ENCODE results near the gene DPP6. TPM values are rescaled to one million over a fixed set of nuclear protein-coding genes. Genes with fewer than 3 reads are reported as not detected.
"Not testable (repeated sequence)": the region's sequence is repeated elsewhere in the genome, so short reads cannot be mapped to it uniquely, and the experiment has no call there.

The DPP6 gene
- total RNA-seq, 1 experiment from 2014 or later = not detected

DNA sequence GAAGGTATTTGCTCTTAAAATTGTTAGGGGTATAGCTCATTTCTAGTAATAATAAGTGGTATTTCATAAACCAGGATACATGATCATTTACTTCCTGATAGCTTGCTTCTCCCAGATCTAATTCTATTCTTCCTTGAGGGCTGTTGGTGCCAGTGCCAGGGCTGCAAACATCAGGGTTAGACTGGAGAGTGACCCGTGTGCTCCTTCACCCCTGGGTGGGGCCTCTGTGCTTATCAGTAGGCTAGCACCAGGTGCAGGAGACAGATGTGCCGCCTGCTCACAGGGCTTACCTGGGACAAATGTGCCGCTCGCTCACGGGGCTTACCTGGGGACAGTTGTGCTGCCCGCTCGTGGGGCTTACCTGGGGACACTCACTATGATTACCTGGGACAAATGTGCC, 71.2 kb downstream of the DPP6 start:
- H3K4me3 ChIP-seq (ENCODE audit: low read depth in 2 of 2, low read length in 2 of 2); H3K36me3 ChIP-seq (ENCODE audit: control insufficient read depth, insufficient read depth, low read length); H3K9me3 ChIP-seq (ENCODE audit: control insufficient read depth, insufficient read depth, low read depth, low read length); in situ Hi-C loops (cut with HindIII; ENCODE audit: low pct_unique_long_range_greater_than_20kb, low sequenced_read_pairs); POLR2A ChIA-PET; H3K27me3 ChIP-seq (ENCODE audit: control insufficient read depth, insufficient read depth, low read length); intact Hi-C loops (cut with micrococcal nuclease; ENCODE audit: unreplicated experiment); H3K27ac ChIP-seq (ENCODE audit: low read length); ATAC-seq; DNase-seq (ENCODE audit: low read depth, low spot score); H3K4me1 ChIP-seq (ENCODE audit: control insufficient read depth, insufficient read depth, low read length); CTCF ChIA-PET; BruUV-seq (replicated peaks): not testable (repeated sequence)

DNA sequence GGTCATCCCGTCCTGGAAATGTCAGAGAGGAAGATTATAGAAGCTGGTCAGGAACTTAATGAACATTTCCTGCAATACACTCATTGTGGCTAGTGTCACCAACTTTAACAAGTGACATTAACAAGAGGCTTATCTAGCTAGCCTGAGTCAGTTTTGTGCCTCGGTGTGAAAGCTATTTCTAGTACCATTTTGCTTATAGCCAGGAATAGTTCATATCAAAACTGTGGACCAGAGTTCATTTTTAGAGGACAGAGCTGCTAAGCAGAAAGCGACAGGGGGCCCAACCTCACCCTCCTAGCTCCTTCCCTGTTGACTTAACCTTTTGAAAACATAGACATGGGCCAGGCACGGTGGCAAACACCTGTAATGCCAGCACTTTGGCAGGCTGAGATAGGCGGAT, 76.9 kb downstream of the DPP6 start:
- H3K4me1 ChIP-seq (ENCODE audit: control insufficient read depth, insufficient read depth, low read length); H3K27me3 ChIP-seq (ENCODE audit: control insufficient read depth, insufficient read depth, low read length); POLR2A ChIA-PET; in situ Hi-C loops (cut with HindIII; ENCODE audit: low pct_unique_long_range_greater_than_20kb, low sequenced_read_pairs); intact Hi-C loops (cut with micrococcal nuclease; ENCODE audit: unreplicated experiment); H3K9me3 ChIP-seq (ENCODE audit: control insufficient read depth, insufficient read depth, low read depth, low read length); H3K36me3 ChIP-seq (ENCODE audit: control insufficient read depth, insufficient read depth, low read length); H3K4me3 ChIP-seq (ENCODE audit: low read depth in 2 of 2, low read length in 2 of 2); CTCF ChIA-PET; ATAC-seq; H3K27ac ChIP-seq (ENCODE audit: low read length); BruUV-seq (replicated peaks); DNase-seq (ENCODE audit: low read depth, low spot score): not testable (repeated sequence)

GRCh38 chr7:154132617-154133016, 80.4 kb downstream of the DPP6 start:
- not testable (repeated sequence) for DNase-seq (ENCODE audit: low read depth, low spot score)

GRCh38 chr7:154133703-154134277, 81.6 kb downstream of the DPP6 start:
- in situ Hi-C loops (cut with HindIII; ENCODE audit: low pct_unique_long_range_greater_than_20kb, low sequenced_read_pairs); H3K27me3 ChIP-seq (ENCODE audit: control insufficient read depth, insufficient read depth, low read length); BruUV-seq (replicated peaks); CTCF ChIA-PET; H3K27ac ChIP-seq (ENCODE audit: low read length); H3K4me3 ChIP-seq (ENCODE audit: low read depth in 2 of 2, low read length in 2 of 2); POLR2A ChIA-PET; DNase-seq (ENCODE audit: low read depth, low spot score); intact Hi-C loops (cut with micrococcal nuclease; ENCODE audit: unreplicated experiment); ATAC-seq; H3K36me3 ChIP-seq (ENCODE audit: control insufficient read depth, insufficient read depth, low read length); H3K4me1 ChIP-seq (ENCODE audit: control insufficient read depth, insufficient read depth, low read length); H3K9me3 ChIP-seq (ENCODE audit: control insufficient read depth, insufficient read depth, low read depth, low read length): not testable (repeated sequence)

More at GRCh38 chr7:154132617-154133016, 80.4 kb downstream of the DPP6 start:
- H3K27ac ChIP-seq (ENCODE audit: low read length); BruUV-seq (replicated peaks); H3K9me3 ChIP-seq (ENCODE audit: control insufficient read depth, insufficient read depth, low read depth, low read length); POLR2A ChIA-PET; H3K4me1 ChIP-seq (ENCODE audit: control insufficient read depth, insufficient read depth, low read length); intact Hi-C loops (cut with micrococcal nuclease; ENCODE audit: unreplicated experiment); ATAC-seq; H3K4me3 ChIP-seq (ENCODE audit: low read depth in 2 of 2, low read length in 2 of 2); H3K36me3 ChIP-seq (ENCODE audit: control insufficient read depth, insufficient read depth, low read length); in situ Hi-C loops (cut with HindIII; ENCODE audit: low pct_unique_long_range_greater_than_20kb, low sequenced_read_pairs); CTCF ChIA-PET; H3K27me3 ChIP-seq (ENCODE audit: control insufficient read depth, insufficient read depth, low read length): not testable (repeated sequence)

GRCh38 chr7:154134698-154135097, 82.5 kb downstream of the DPP6 start:
- BruUV-seq (replicated peaks); intact Hi-C loops (cut with micrococcal nuclease; ENCODE audit: unreplicated experiment); POLR2A ChIA-PET; in situ Hi-C loops (cut with HindIII; ENCODE audit: low pct_unique_long_range_greater_than_20kb, low sequenced_read_pairs); CTCF ChIA-PET; H3K36me3 ChIP-seq (ENCODE audit: control insufficient read depth, insufficient read depth, low read length); DNase-seq (ENCODE audit: low read depth, low spot score); H3K4me1 ChIP-seq (ENCODE audit: control insufficient read depth, insufficient read depth, low read length); H3K9me3 ChIP-seq (ENCODE audit: control insufficient read depth, insufficient read depth, low read depth, low read length); H3K27ac ChIP-seq (ENCODE audit: low read length); H3K27me3 ChIP-seq (ENCODE audit: control insufficient read depth, insufficient read depth, low read length); ATAC-seq; H3K4me3 ChIP-seq (ENCODE audit: low read depth in 2 of 2, low read length in 2 of 2): not testable (repeated sequence)

GRCh38 chr7:154135646-154136045, 83.4 kb downstream of the DPP6 start:
- BruUV-seq (replicated peaks); H3K4me3 ChIP-seq (ENCODE audit: low read depth in 2 of 2, low read length in 2 of 2); POLR2A ChIA-PET; intact Hi-C loops (cut with micrococcal nuclease; ENCODE audit: unreplicated experiment); H3K27ac ChIP-seq (ENCODE audit: low read length); ATAC-seq; CTCF ChIA-PET; H3K4me1 ChIP-seq (ENCODE audit: control insufficient read depth, insufficient read depth, low read length); DNase-seq (ENCODE audit: low read depth, low spot score); H3K9me3 ChIP-seq (ENCODE audit: control insufficient read depth, insufficient read depth, low read depth, low read length); in situ Hi-C loops (cut with HindIII; ENCODE audit: low pct_unique_long_range_greater_than_20kb, low sequenced_read_pairs); H3K36me3 ChIP-seq (ENCODE audit: control insufficient read depth, insufficient read depth, low read length); H3K27me3 ChIP-seq (ENCODE audit: control insufficient read depth, insufficient read depth, low read length): not testable (repeated sequence)

DNA sequence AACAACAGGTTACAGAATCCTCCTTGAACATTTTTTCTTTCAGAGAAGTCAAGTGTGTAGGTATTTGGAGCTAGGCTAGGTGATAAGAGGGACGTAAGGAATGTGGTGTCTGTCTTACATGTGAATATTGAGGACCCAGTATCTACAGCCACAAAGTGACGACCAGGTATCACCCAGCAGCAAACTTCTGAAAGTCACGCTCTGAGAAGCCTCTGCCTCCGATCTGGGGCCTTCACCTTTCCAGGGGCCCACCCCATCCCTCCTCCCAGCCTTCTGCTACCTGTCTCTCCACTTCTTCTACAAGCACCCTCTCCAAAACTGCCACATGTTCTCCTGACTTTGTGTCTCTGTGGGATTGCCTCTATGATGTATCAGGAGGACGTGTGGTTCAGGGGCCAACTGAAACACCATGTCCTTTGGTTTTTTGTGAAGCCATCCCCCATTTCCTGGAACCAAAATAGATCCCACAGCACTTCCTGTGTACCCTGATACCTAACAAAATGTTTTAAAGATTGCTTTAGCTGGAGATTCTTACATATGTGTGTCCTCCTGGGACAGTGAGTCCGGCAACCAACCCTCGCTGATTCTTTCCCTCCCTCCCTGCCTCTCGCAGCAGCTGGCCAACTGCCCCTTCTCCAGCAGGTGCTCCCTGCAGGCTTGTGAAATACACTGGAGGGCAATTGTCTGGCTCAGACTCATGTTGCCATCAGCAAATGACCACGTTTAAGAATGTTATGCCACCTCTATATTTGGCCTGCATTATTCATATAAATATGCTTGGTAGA, 93.9 kb downstream of the DPP6 start:
- H3K27me3 ChIP-seq (ENCODE audit: control insufficient read depth, insufficient read depth, low read length); ATAC-seq; in situ Hi-C loops (cut with HindIII; ENCODE audit: low pct_unique_long_range_greater_than_20kb, low sequenced_read_pairs); H3K27ac ChIP-seq (ENCODE audit: low read length); H3K4me1 ChIP-seq (ENCODE audit: control insufficient read depth, insufficient read depth, low read length); DNase-seq (ENCODE audit: low read depth, low spot score); BruUV-seq (replicated peaks); intact Hi-C loops (cut with micrococcal nuclease; ENCODE audit: unreplicated experiment); POLR2A ChIA-PET; H3K9me3 ChIP-seq (ENCODE audit: control insufficient read depth, insufficient read depth, low read depth, low read length); H3K4me3 ChIP-seq (ENCODE audit: low read depth in 2 of 2, low read length in 2 of 2); H3K36me3 ChIP-seq (ENCODE audit: control insufficient read depth, insufficient read depth, low read length); CTCF ChIA-PET: not testable (repeated sequence)

Data from Panc1 (cell line).